Esophagus squamous epithelium (tissue), 4 donors: ENCODE data around the gene COG7.

Experiments used
- POLR2A ChIP-seq, 4 donors: fragments of 450-650 bp; IDR thresholded peaks; one replicate each; pipeline ENCODE4 v1.6.1; 2017; ENCODE audit warnings: antibody characterized with exemption in 4 of 4, mild to moderate bottlenecking in 4 of 4, moderate library complexity in 3 of 4
- TF ChIP-seq, protein P1 (sequence below), 6 experiments: fragments of 450-650 bp in 4 of 6; fragments of 200-600 bp in 2 of 6; sonication (generic) in 2 of 6; IDR thresholded peaks; one replicate each; pipeline ENCODE4 v1.5.1; 2016 to 2019; ENCODE audit warnings: antibody characterized with exemption in 6 of 6, mild to moderate bottlenecking in 4 of 6, moderate library complexity in 4 of 6

DNA sequence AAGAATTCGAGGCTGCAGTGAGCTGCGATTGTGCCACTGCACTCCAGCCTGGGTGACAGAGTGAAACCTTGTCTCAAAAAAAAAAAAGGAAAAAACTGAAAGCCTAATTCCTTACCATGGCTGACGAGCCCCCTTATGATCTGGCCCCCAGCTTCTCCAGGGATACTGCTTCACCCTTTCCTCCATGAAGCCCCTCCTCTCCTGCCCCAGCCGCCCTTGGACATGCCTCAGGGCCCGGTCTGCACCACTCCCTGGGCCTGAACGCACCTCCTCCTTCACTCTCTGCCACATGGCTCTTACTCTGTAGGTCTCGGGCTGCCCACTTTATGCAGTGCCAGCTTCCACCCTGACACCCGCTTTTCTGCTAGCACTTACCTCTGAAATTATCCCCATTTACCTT lies 65.3 kb downstream of the COG7 start:
- TF ChIP-seq POLR2A (IDR thresholded peaks at IDR 0.05), result no peak
- TF ChIP-seq, protein P1, sequence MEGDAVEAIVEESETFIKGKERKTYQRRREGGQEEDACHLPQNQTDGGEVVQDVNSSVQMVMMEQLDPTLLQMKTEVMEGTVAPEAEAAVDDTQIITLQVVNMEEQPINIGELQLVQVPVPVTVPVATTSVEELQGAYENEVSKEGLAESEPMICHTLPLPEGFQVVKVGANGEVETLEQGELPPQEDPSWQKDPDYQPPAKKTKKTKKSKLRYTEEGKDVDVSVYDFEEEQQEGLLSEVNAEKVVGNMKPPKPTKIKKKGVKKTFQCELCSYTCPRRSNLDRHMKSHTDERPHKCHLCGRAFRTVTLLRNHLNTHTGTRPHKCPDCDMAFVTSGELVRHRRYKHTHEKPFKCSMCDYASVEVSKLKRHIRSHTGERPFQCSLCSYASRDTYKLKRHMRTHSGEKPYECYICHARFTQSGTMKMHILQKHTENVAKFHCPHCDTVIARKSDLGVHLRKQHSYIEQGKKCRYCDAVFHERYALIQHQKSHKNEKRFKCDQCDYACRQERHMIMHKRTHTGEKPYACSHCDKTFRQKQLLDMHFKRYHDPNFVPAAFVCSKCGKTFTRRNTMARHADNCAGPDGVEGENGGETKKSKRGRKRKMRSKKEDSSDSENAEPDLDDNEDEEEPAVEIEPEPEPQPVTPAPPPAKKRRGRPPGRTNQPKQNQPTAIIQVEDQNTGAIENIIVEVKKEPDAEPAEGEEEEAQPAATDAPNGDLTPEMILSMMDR (IDR thresholded peaks at IDR 0.05), result no peak
